Loucy (cell line): Measurements from ENCODE around the gene TEX14.

Experiments used
- CTCF ChIP-seq: fragments of 200-600 bp; sonication (generic); conservative IDR thresholded peaks from 2 replicates; pipeline ENCODE4 v1.5.1; 2014; ENCODE audit warnings: mild to moderate bottlenecking, antibody characterized with exemption, low read length
- EZH2phosphoT487 ChIP-seq: fragments of 200-600 bp; IDR thresholded peaks from 2 replicates; pipeline ENCODE4 v1.6.1; 2018; ENCODE audit warnings: antibody characterized with exemption, mild to moderate bottlenecking, moderate library complexity, borderline replicate concordance

- TF ChIP-seq CTCF = no peak
- no peak for TF ChIP-seq EZH2phosphoT487
Observed at GRCh38 chr17:58658804-58659713, 32.8 kb downstream of the TEX14 start.
